Nephron (organoid): ENCODE results near the gene MCM7.

ENCODE experiments used
- H3K27ac Mint-ChIP-seq, 3 experiments: 2 replicates each; pipeline ENCODE4 v1.8.0; 2020; ENCODE audit warnings: mixed read lengths in 3 of 3, mild to moderate bottlenecking in 2 of 3, moderate library complexity in 1 of 3
- H3K27me3 Mint-ChIP-seq: 2 replicates; pipeline ENCODE4 v1.8.0; 2021; ENCODE audit warnings: low read depth, mild to moderate bottlenecking, moderate library complexity, mixed read lengths
- H3K36me3 Mint-ChIP-seq: 2 replicates; pipeline ENCODE4 v1.8.0; 2020; ENCODE audit warnings: low read depth, mixed read lengths
- H3K4me1 Mint-ChIP-seq: 2 replicates; pipeline ENCODE4 v1.8.0; 2020; ENCODE audit warnings: mixed read lengths
- H3K4me3 Mint-ChIP-seq, 3 experiments: 2 replicates each; pipeline ENCODE4 v1.8.0; 2020; ENCODE audit warnings: mild to moderate bottlenecking in 3 of 3, mixed read lengths in 3 of 3, moderate library complexity in 2 of 3
- H3K9me3 Mint-ChIP-seq: 2 replicates; pipeline ENCODE4 v1.8.0; 2020; ENCODE audit warnings: mixed read lengths
- CTCF ChIP-seq, 3 experiments: fragments of 200-600 bp; sonication (generic); IDR thresholded peaks; one replicate each; pipeline ENCODE4 v1.5.0; 2021; ENCODE audit warnings: antibody characterized with exemption in 3 of 3; ENCODE audit not compliant: unreplicated experiment in 3 of 3

MCM7 gene

GRCh38 chr7:100107890-100108289, 6.7 kb upstream of the MCM7 start:
- TF ChIP-seq CTCF (IDR thresholded peaks at IDR 0.05; ENCODE audit: unreplicated experiment in 3 of 3) = no peak
- Mint-ChIP-seq H3K4me3 (no peak overlapping the region), H3K27me3 (no peaks in the 10 kb centered on the region), H3K9me3 (no peaks in the 10 kb centered on the region), H3K27ac (peak overlapping the region in 1 of 3 experiments; percentile 58), H3K36me3 (peaks cover 54% of the 10 kb centered on the region), H3K4me1 (no peaks in the 10 kb centered on the region)

- Mint-ChIP-seq H3K27ac (no peak overlapping the region), H3K9me3 (no peaks in the 10 kb centered on the region), H3K27me3 (no peaks in the 10 kb centered on the region), H3K4me3 (no peak overlapping the region), H3K36me3 (peaks cover 50% of the 10 kb centered on the region), H3K4me1 (no peaks in the 10 kb centered on the region)
- no peak for TF ChIP-seq CTCF (IDR thresholded peaks at IDR 0.05; ENCODE audit: unreplicated experiment in 3 of 3)
These were observed 6.0 kb upstream of the MCM7 start for GRCh38 chr7:100107125-100107737.

GRCh38 chr7:100106633-100107032, 5.4 kb upstream of the MCM7 start:
- H3K4me3 Mint-ChIP-seq = no peak overlapping the region
- TF ChIP-seq CTCF (IDR thresholded peaks at IDR 0.05; ENCODE audit: unreplicated experiment in 3 of 3) = no peak
- no peak overlapping the region for H3K27ac Mint-ChIP-seq
- H3K9me3 Mint-ChIP-seq = no peaks in the 10 kb centered on the region
- peaks cover 49% of the 10 kb centered on the region for H3K36me3 Mint-ChIP-seq
- H3K4me1 Mint-ChIP-seq = no peaks in the 10 kb centered on the region
- H3K27me3 Mint-ChIP-seq = no peaks in the 10 kb centered on the region

- Mint-ChIP-seq H3K4me1 (no peaks in the 10 kb centered on the region), H3K27me3 (no peaks in the 10 kb centered on the region), H3K9me3 (no peaks in the 10 kb centered on the region), H3K4me3 (no peak overlapping the region), H3K36me3 (peaks cover 39% of the 10 kb centered on the region), H3K27ac (no peak overlapping the region)
- no peak for TF ChIP-seq CTCF (IDR thresholded peaks at IDR 0.05; ENCODE audit: unreplicated experiment in 3 of 3)
These were observed 4.3 kb upstream of the MCM7 start for GRCh38 chr7:100105534-100105933.

- no peaks in the 10 kb centered on the region for H3K9me3 Mint-ChIP-seq
- no peak for TF ChIP-seq CTCF (IDR thresholded peaks at IDR 0.05; ENCODE audit: unreplicated experiment in 3 of 3)
- peaks cover 20% of the 10 kb centered on the region for H3K4me1 Mint-ChIP-seq
- no peaks in the 10 kb centered on the region for H3K27me3 Mint-ChIP-seq
- H3K4me3 Mint-ChIP-seq = peak overlapping the region; percentile 93 to 98 (median 95)
- peaks cover 40% of the 10 kb centered on the region for H3K36me3 Mint-ChIP-seq
- peak overlapping the region; percentile 97 to 99 (median 98) for H3K27ac Mint-ChIP-seq
These were observed 2.0 kb upstream of the MCM7 start for GRCh38 chr7:100102950-100103840.
